Stomach (tissue), 9 donors: Measurements from ENCODE around the gene CREB5. TPM values are rescaled to one million over a fixed set of nuclear protein-coding genes. Genes with fewer than 3 reads are reported as not detected.

Experiments
- DNase-seq, 2 donors: peaks; one replicate each; pipeline versions ENCODE4 v3.0.0 to v3.0.0-alpha.2; 2013 to 2019
- H3K27ac ChIP-seq, 5 donors: fragments of 200-600 bp in 4 of 5; sonication (generic) in 4 of 5; one replicate each; pipeline ENCODE4 v1.5.1; 2013 to 2019; ENCODE audit warnings: mild to moderate bottlenecking in 1 of 5, moderate library complexity in 1 of 5
- H3K27me3 ChIP-seq, 3 donors: fragments of 200-600 bp; sonication (generic); one replicate each; pipeline ENCODE4 v1.5.1; 2017 to 2019; ENCODE audit warnings: mixed run types in 1 of 3
- H3K36me3 ChIP-seq, 4 donors: fragments of 200-600 bp; sonication (generic); 1 replicate in 3 of 4; 2 replicates in 1 of 4; pipeline ENCODE4 v1.5.1; 2016 to 2019
- H3K4me1 ChIP-seq, 4 donors: fragments of 200-600 bp; sonication (generic); one replicate each; pipeline ENCODE4 v1.5.1; 2016 to 2019
- H3K4me3 ChIP-seq, 4 donors: fragments of 200-600 bp; sonication (generic) in 3 of 4; one replicate each; pipeline ENCODE4 v1.5.1; 2016 to 2019; ENCODE audit warnings: mild to moderate bottlenecking in 1 of 4
- H3K9me3 ChIP-seq, 4 donors: fragments of 200-600 bp; sonication (generic); one replicate each; pipeline ENCODE4 v1.5.1; 2016 to 2019
- EP300 ChIP-seq: sonication (generic); formaldehyde crosslinking; IDR thresholded peaks from one replicate; pipeline ENCODE4 v1.6.1; 2017; ENCODE audit warnings: antibody characterized with exemption
- POLR2A ChIP-seq, 4 donors: fragments of 450-650 bp; IDR thresholded peaks; one replicate each; pipeline ENCODE4 v1.6.1; 2016; ENCODE audit warnings: antibody characterized with exemption in 4 of 4, control low read depth in 2 of 4, mild to moderate bottlenecking in 1 of 4, moderate library complexity in 1 of 4
- POLR2AphosphoS5 ChIP-seq, 3 donors: sonication (generic); formaldehyde crosslinking; IDR thresholded peaks; one replicate each; pipeline ENCODE4 v1.6.1; 2016; ENCODE audit warnings: antibody characterized with exemption in 3 of 3
- WGBS, 5 donors: extraction: QIAGEN DNeasy Blood & Tissue Kit in 3 of 5; methylation state at CpG; one replicate each; pipeline versions ENCODE4 v1.1.5 to v1.1.7; 2013 to 2018; 5-methylcytosine and 5-hydroxymethylcytosine counted together
- intact Hi-C: fragments of 100-400 bp; cut with DNase I; formaldehyde crosslinking; loops from one replicate; pipeline ENCODE4 v1.15.1; 2023; ENCODE audit warnings: low total_unique reads
- polyA plus RNA-seq, 3 donors: library from polyadenylated mRNA; stranded (reverse); fragments of 200-250 nt; gene quantifications; one replicate each; pipeline ENCODE4 v1.2.3, GENCODE V29; 2013
- total RNA-seq, 5 donors: library from RNA; depleted of rRNA; stranded (reverse); fragments of >200 nt; gene quantifications; one replicate each; pipeline versions ENCODE4 v1.1.0 to v1.2.3, GENCODE V29; 2014 to 2016
- TF ChIP-seq, protein P1 (sequence below), 7 experiments: fragments of 450-650 bp in 4 of 7; fragments of 200-600 bp in 3 of 7; sonication (generic) in 3 of 7; IDR thresholded peaks; one replicate each; pipeline ENCODE4 v1.5.1; 2016 to 2019; ENCODE audit warnings: antibody characterized with exemption in 7 of 7, control low read depth in 2 of 7, mild to moderate bottlenecking in 1 of 7
- donor health status: healthy with polysubstance abuse.
- donor health status: Bipolar disorder and iron deficiency.
- donor health status: healthy.

CREB5 gene
- total and polyA plus RNA-seq, 8 donors = 0.68 to 30.3 (median 1.5) TPM; not detected in 1

DNA sequence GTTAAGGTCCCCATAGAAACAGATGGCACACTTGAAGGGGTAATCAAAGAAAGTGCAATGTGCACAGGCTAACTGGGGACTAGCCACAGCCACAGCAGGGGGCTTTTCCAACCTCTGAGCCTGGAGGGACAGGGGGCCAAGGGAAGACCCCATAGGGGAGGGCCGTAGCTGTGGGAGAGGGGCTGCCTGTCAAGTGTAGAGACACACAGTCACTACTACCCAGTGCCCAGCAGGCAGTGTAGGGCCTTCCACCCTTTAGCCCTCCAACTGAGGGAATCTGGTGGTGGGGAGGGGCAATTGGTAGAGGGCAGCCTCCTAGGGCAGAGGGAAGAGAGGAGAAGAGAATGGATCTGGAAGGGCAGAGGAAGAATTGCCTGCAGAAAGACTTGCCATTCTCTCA lies 54.6 kb downstream of the CREB5 start:
- 53 to 71% (median 61%) methylated on average over 1 of the region's 1 CpG for WGBS, 5 donors
- Histone ChIP-seq H3K27me3 (no peaks in the 10 kb centered on the region), H3K9me3 (peaks cover 0 to 5% (median 0%) of the 10 kb centered on the region in 4 donors), H3K4me1 (no peaks in the 10 kb centered on the region), H3K27ac (no peak overlapping the region), H3K36me3 (no peaks in the 10 kb centered on the region), H3K4me3 (no peak overlapping the region)
- TF ChIP-seq, protein P1, sequence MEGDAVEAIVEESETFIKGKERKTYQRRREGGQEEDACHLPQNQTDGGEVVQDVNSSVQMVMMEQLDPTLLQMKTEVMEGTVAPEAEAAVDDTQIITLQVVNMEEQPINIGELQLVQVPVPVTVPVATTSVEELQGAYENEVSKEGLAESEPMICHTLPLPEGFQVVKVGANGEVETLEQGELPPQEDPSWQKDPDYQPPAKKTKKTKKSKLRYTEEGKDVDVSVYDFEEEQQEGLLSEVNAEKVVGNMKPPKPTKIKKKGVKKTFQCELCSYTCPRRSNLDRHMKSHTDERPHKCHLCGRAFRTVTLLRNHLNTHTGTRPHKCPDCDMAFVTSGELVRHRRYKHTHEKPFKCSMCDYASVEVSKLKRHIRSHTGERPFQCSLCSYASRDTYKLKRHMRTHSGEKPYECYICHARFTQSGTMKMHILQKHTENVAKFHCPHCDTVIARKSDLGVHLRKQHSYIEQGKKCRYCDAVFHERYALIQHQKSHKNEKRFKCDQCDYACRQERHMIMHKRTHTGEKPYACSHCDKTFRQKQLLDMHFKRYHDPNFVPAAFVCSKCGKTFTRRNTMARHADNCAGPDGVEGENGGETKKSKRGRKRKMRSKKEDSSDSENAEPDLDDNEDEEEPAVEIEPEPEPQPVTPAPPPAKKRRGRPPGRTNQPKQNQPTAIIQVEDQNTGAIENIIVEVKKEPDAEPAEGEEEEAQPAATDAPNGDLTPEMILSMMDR (IDR thresholded peaks at IDR 0.05) = no peak
- no peak for TF ChIP-seq EP300
- no peak for TF ChIP-seq POLR2A (IDR thresholded peaks at IDR 0.05)
- no peak for TF ChIP-seq POLR2AphosphoS5 (IDR thresholded peaks at IDR 0.05)
- intact Hi-C loops = no loop called here
- no peak for DNase-seq

- H3K36me3 ChIP-seq = no peaks in the 10 kb centered on the region
- no peak for TF ChIP-seq EP300
- TF ChIP-seq POLR2AphosphoS5 (IDR thresholded peaks at IDR 0.05) = no peak
- no peak for TF ChIP-seq POLR2A (IDR thresholded peaks at IDR 0.05)
- TF ChIP-seq, protein P1 (IDR thresholded peaks at IDR 0.05) = no peak
- H3K27me3 ChIP-seq = no peaks in the 10 kb centered on the region
- H3K4me3 ChIP-seq = no peak overlapping the region
- intact Hi-C loops = no loop called here
- DNase-seq = no peak
- H3K4me1 ChIP-seq = no peaks in the 10 kb centered on the region
- no peak overlapping the region for H3K27ac ChIP-seq
- H3K9me3 ChIP-seq = no peaks in the 10 kb centered on the region
These were observed 57.2 kb downstream of the CREB5 start for GRCh38 chr7:28469562-28469961.

- WGBS, 5 donors = 74 to 92% (median 81%) methylated on average over 1 of the region's 1 CpG
- Histone ChIP-seq H3K9me3 (no peaks in the 10 kb centered on the region), H3K4me1 (no peaks in the 10 kb centered on the region), H3K27me3 (no peaks in the 10 kb centered on the region), H3K4me3 (no peak overlapping the region), H3K36me3 (no peaks in the 10 kb centered on the region), H3K27ac (no peak overlapping the region)
- no peak for DNase-seq
- intact Hi-C loops = no loop called here
- no peak for TF ChIP-seq POLR2AphosphoS5 (IDR thresholded peaks at IDR 0.05)
- no peak for TF ChIP-seq POLR2A (IDR thresholded peaks at IDR 0.05)
These were observed 58.0 kb downstream of the CREB5 start for GRCh38 chr7:28470344-28470743.

- Histone ChIP-seq H3K4me1 (no peaks in the 10 kb centered on the region), H3K4me3 (no peak overlapping the region), H3K9me3 (no peaks in the 10 kb centered on the region), H3K36me3 (no peaks in the 10 kb centered on the region), H3K27ac (no peak overlapping the region), H3K27me3 (peaks cover 0 to 3% (median 0%) of the 10 kb centered on the region in 3 donors)
- 31 to 55% (median 50%) methylated on average over 6 of the region's 6 CpGs for WGBS, 5 donors
- TF ChIP-seq POLR2A (IDR thresholded peaks at IDR 0.05) (no peak), EP300 (no peak), POLR2AphosphoS5 (IDR thresholded peaks at IDR 0.05) (no peak)
- TF ChIP-seq, protein P1 (IDR thresholded peaks at IDR 0.05) = no peak
- intact Hi-C loops = no loop called here
- no peak for DNase-seq
These were observed 60.0 kb downstream of the CREB5 start for GRCh38 chr7:28472332-28472731.

- Histone ChIP-seq H3K9me3 (no peaks in the 10 kb centered on the region), H3K4me1 (no peaks in the 10 kb centered on the region), H3K36me3 (no peaks in the 10 kb centered on the region), H3K4me3 (no peak overlapping the region), H3K27ac (peak overlapping the region in 2 of 5 donors; percentile 25 to 57), H3K27me3 (peaks cover 0 to 9% (median 0%) of the 10 kb centered on the region in 3 donors)
- DNase-seq = no peak
- intact Hi-C loops = no loop called here
- TF ChIP-seq, protein P1 (IDR thresholded peaks at IDR 0.05) = no peak
- 58 to 77% (median 64%) methylated on average over 8 of the region's 8 CpGs for WGBS, 5 donors
These were observed 61.4 kb downstream of the CREB5 start for GRCh38 chr7:28473571-28474281.
